CD4-positive, alpha-beta T cell treated with Interleukin-4 for 4 hours (primary cell): ENCODE data around the gene PDE5A.
"Not testable (repeated sequence)": the region's sequence is repeated elsewhere in the genome, so short reads cannot be mapped to it uniquely, and the experiment has no call there.

Source experiments
- DNase-seq: peaks from one replicate; pipeline ENCODE4 v3.0.0-alpha.2; 2020

The PDE5A gene

DNA sequence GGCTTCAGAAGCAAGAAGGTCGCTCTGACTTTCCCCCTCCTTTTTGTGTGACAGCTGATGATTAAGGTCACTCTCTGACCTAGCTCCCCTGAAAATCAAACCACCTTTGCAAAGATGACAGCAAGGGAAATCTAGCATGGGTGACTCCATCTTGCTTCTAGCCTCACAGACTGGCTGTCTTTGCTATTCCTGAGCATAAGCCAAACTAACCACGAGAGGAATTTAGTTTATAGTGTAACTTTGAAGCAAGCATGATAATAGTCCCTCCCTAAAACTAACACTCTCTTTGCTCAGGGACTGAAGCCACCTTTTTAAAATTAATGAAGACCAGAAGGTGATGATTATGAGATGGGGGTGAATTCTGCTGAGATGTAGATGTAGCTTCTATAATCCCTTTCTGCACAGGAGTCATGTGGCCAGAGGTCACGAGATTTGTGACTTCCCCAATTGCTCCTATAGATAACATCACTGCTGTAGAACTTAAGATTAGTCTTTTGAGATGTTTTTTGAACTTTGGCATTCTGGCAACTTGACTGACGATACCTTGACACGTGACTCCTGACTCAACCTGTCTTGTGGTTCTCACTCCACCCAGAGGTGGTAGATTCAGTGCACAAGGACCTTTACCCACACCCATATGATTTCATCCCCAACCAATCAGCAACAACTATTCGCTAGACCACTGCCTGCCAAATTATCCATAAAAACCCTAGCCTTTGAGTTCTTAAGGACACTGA, 14.9 kb upstream of the PDE5A start:
- DNase-seq: no peak

DNA sequence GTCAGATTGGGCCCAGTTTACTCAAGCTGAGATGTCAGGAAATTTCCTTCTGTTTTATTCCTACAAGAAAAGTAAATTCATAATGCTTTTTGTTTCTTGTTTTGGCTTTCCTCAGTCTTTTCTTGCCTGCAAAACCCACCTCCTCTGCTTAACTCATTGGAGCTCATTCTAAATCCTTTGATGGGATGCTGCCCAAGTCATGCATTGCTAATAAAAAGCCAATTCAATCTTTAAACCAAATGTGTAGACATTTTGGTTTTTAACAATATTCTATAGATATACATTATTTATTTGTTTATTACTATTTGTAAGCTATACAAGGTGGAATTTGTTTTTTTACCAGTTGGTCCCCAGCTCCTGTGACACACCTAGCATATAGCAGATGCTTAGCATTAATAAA, 13.2 kb upstream of the PDE5A start:
- DNase-seq: no peak

DNA sequence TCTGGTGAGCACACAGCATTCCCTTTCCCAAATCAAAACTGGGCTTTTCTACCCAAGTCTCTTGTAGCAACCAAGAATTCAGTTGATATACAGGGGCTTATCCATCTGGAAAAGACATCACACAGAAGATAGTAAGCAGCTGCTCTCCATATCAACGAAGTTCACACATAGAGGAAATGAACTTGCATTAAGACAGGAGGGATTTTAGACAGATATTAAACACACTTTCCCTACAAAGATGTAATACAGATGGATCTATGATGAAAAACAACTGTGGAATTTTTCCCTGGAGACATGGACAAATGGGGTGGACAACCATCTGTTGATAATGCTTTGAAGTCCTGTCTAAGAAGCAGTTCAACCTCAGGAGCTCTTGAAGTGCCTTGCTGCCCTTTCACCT, 9.8 kb upstream of the PDE5A start:
- DNase-seq: no peak

DNA sequence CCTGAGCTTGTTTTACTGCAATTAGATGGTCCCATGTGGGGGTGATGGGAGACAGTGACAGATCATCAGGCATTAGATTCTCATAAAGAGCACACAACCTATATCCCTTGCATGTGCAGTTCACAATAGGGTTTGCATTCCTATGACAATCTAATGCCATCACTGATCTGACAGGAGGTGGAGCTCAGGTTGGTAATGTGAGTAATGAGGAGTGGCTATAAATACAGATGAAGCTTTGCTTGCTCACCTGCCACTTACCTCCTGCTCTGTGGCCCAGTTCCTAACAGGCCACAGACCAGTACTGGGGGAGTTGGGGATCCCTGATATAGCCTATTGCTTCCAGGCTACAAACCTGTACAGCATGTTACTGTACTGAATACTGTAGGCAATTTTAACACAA, 8.2 kb upstream of the PDE5A start:
- not testable (repeated sequence) for DNase-seq

DNA sequence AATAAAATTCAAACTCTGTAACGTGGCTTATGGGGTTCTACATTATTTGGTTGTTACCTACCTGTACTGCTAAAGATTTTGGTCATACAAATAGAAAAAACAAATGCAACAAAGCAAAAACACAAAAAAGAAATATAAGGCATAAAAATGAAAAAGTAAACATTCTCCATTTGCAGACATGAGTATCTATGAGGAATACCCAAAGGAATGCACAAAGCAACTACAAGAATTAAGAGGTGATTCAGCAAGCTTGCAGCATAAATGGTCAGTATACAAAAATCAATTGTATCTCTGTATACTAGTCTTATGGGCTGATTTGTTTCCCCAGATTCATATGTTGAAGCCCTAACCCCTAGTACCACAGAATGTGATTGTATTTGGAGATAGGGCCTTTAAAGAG, 3.6 kb upstream of the PDE5A start:
- no peak for DNase-seq

DNA sequence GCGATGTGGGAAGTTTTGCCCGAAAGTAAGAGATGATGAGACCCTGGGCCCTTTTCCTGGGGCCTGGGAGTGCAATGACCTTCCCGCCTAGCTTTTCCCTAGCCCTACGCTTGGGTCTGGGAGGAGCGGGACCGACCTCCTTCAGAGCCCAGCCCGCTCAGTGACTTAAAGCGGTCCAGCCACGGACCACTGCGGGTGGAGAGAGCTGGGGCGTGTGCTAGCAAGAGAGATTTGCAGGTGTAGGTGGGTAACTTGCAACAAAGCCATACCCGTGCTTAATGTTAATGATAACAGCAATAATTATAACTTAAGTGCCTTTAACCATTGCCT, 503 bp upstream of the PDE5A start:
- no peak for DNase-seq

DNA sequence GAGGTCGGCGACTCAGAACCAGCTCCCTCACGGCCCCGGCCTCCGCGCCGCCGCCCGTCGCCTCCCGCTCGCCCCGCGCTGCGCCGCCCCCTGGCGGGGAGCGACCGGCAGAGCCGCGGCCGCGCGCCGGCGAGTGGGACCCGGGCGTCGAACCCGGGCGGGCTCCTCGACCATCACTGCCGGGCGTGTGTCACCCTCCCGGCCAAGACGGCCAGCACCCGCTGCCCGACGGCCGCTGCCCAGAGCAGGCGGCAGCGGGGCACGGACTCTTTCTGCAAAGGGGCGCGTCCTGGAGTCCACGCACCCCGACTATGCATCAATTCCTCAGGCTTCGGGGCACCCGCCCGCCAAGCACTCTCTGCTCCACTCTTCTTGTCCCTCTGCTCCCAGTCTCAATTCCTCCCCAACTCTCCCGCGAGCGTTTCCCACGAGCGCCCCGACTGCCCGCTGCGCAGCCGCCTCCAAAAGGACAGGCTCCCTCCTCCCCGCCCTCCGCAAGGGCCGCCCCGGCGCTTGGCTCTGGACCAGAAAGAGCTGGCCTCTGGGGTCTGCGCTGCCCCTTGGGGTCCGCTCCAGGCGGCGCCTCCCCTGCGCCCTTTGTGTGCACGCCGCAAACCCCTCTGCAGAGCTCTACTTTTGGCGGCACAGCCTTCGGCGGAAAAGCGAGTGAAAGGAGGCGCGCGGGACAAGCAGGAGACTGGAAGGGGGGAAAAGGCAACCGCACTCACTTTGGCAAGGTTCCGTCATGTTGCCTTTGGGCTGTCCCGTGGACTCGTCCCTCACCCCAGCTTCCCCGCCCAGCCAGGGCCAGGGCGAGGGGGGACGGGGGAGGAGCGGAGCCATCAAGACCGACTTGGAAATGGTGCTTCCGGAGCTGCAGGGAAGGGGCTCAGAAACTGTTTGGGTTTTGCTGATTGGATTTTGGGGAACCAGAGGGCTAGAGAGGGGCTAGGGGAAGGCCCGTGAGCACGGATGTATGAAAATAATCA, 1.0 kb downstream of the PDE5A start:
- peak; percentile 35 for DNase-seq

DNA sequence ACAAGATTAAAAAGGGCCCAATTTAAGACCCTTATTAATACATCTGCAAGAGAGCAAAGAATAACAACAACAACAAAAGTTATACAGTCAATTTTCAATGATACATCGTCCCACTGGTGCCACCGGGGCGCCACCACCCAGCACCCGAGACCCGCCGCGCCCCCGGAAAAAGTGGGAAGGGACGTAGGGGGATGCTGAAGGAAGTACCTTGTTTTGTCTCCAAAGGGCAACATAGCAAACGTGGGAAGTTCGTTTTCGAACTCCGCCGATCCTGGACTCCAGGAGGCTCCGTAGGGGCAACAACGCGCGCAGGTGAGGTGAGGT, 1.7 kb downstream of the PDE5A start:
- no peak for DNase-seq

DNA sequence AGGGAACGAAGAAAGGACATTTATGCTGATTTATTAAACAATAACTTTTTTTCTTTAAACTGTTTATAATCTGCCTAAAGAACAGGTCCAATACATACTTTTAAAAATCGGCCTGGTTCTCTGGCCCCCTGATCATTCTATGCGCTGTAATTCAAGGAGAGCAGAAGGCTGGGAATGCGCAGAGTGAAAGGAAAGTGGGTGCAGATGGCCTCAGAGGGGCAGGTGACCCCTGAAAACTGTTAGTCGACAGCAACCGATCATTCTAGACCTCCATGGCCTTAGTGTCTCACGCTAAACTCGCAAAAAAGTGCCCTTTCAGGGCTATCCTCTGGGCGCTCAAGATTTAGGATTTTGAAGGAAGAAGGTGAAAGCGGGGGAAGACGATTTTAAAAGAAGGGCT, 2.2 kb downstream of the PDE5A start:
- no peak for DNase-seq

DNA sequence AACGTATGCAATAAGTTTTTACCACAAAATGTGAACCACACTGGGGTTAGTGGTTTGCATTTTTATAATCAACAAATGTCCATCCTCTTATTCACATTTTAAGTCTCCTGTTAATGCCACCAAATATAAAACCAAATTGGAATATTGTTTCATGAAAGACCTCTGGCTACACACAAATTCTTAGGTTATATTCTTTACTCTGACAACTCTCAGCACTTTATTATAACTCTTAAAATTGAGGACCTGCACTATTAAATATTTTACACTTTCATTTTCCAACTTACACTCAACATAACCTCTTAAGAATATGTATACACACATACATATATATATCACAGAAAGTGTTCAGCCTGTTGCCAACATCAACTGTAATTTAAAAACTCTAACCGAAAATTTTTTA, 2.8 kb downstream of the PDE5A start:
- no peak for DNase-seq

DNA sequence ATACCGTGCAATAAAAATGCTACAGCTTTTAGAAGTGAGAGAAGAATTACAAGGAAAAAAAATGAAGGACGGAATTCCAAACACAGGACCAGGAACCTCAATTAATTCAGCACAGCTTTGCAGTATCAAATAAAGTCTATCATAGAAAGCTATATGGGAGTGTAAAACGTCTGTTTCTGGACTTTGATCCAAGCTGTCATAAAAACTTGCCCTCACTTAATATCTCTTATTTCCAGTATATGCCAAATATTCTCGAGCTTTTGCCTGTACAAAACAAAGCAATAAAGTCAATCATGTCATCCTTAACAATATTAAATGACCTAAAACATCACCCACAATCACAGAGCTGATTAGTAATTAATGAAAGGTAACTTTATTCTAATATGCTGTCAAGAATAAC, 4.2 kb downstream of the PDE5A start:
- DNase-seq: no peak

DNA sequence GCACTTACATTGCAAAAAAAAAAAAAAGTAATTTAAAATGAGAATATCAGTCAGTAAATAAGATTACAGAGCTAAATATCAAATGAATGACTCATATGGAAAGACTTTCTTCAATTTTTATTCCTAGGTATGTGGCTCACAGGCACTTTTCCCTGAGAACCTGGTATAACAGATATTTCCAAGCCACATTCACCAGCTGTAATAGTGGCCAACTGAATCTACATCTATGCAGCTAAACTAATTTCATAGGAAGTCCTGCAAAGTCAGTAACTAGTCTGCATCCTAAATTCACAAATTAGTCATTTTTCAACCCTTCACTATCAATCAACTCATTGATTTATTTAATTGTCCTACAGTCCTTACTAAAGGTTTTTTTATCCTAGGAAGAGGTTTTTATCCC, 5.6 kb downstream of the PDE5A start:
- DNase-seq: no peak

DNA sequence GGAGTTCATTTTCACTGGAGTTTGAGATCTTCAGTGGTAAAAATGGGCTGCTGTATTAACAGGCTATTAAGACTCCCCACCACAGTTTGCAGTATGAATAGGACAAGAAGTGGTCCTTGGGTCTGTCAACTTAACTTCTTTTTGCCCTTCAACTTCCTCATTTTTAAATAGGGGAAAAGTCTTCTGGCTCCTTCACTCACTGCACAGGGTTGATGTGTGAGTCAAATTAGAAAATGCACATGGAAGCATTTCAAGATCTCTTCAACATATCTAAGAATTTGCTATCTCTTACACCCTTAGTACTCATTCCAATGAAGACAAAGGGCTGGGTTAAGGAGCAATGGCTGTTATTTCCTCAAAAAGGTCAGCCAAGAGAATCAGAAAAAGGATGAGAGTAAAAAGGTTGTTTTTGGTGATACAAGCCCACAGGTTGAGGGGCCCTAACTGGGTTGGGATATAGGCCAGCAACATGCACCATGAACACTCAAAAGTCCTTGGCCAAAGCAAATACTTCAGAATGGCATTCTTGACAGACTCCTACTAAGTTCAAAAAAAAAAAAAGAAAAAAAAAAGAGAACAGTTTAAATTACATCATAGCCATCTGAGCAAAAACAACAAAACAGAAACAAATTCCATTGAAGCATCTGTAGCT, 13.4 kb downstream of the PDE5A start:
- DNase-seq: no peak

DNA sequence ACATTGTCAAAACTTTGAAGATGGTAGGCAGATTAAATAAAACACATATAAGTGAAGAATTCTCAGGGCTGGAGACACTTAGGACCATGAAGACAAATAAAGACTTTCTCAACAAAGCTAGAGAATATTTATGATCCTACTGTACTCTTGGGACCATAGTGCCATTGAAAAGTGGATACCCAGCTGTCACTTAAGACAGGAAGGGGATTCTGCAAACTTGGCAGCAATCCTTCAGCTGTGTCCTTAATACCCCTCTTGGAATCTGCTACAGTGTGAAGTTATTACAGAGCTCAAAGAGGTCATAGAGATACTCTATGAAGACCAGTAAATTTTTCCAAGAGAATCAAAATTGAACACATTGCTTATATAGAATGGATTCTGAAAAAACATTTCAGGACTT, 24.3 kb downstream of the PDE5A start:
- no peak for DNase-seq

DNA sequence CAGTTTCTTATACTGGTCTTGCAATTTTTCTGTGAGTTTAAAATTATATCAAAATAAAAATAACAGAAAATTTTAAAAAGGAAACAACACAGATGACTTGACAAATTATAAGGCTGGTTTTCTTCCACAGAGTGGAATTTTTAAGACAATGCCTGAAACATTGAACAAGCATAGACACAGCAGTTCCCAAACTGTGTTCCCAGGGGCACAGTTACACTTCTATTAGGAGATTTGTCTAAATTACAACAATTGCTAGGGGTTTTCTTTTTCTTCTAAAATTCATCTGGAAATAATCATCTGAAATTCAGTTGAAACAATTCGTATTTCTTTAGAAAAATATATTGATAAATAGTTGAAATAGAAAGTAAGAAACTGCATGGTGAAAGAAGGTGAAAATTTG, 26.2 kb downstream of the PDE5A start:
- DNase-seq: no peak

DNA sequence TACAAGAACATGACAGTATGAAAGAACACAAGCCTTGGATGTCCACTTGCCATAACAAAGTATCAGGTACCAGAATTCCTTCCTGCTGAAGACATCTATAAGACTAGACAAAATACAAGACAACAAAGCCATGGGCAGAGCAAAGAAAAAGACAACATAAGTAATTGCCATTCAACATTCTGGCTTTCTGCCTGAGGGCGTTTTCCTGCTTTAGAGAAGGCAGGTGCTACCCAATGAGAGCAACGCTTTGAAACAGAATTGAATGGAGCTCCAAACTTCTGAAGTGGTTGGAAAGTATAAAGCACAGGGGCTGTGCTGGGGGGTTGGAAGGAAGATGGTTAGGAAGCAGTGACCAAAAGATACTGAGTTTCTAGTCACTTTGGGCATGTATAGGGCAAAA, 30.1 kb downstream of the PDE5A start:
- DNase-seq: no peak

DNA sequence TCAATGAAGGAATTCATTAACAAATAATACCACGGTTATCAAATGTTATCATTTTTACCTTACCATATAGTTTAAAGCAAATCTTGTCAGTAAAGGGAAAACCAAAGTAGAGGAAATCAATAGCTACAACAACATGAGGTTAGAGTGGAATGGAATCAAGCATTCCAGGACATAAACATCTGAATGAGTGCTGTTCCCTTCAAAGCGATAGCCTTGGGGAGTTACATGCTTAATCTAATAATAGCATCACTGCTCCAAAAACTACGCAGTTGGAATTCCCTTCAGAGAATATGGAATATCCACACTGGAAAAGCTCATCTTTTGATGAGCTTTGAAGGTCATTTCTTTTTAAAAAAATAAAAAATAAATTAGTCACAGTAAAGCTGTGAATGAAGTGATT, 31.2 kb downstream of the PDE5A start:
- DNase-seq: no peak

DNA sequence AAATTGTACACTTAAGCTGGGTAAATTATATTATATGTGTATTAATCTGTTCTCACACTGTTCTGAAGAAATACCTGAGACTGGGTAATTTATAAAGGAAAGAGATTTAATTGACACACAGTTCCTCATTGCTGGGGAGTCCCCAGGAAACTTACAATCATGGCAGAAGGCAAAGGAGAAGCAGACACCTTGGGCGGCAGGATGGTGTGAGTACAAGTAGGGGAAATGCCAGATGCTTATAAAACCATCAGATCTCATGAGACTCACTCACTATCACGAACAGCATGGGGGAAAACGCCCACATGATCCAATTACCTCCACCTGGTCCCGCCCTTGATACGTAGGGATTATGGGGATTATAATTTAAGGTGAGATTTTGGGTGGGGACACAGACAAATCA, 34.9 kb downstream of the PDE5A start:
- no peak for DNase-seq

DNA sequence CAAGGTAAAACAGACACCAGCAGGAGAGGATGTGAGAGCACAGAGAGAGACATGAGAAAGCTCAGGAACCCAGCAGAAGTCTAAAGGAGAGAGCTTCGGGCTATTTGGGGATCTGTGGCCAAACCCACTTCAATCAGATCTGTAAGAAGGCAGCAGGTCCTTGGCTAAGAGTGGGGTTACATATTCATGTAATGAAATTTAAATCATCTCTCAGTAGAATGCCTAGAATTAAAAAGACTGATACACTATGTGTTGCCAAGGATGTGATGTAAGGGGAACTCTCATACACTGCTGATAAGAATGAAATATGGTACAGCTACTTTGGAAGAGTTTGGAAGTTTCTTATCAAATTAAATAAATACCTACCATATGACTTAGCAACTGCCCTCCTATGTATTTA, 35.8 kb downstream of the PDE5A start:
- no peak for DNase-seq

DNA sequence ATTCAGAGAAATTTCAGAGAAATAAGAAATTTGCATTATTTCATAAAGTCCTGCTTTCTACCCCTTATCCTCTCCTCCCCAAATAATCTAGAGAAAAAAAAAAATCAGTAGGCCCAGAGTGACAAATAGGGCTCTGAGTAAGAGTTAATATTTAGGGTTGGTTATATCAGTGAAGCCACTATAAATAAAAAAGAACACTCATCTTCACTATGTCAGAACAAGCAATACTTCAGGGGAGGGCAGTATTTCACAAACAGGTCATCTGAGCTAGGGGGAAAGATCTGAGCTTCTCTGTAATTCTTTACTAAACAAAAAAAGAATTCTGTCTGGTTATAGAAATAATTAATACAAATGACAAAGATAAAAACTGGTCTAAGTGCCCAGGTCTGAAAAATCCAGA, 39.4 kb downstream of the PDE5A start:
- no peak for DNase-seq

DNA sequence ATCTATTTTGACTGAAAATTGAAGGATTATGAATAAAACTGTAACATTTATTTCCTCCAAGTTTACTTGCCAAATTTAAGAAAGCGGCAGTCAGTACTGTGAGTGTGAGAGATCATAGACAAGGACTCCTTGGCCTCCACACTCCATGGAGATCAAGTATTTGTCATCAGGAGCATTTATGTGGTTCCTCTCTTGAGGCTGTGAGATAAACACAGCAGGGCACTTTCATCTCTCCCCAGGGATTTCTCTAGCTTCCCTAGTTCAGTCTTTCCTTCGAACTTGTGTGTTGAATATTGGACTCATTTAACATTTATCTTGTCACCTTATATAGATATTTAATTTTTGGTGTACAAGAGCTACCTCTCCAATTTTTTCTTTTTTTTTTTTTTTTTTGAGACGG, 40.8 kb downstream of the PDE5A start:
- DNase-seq: no peak

DNA sequence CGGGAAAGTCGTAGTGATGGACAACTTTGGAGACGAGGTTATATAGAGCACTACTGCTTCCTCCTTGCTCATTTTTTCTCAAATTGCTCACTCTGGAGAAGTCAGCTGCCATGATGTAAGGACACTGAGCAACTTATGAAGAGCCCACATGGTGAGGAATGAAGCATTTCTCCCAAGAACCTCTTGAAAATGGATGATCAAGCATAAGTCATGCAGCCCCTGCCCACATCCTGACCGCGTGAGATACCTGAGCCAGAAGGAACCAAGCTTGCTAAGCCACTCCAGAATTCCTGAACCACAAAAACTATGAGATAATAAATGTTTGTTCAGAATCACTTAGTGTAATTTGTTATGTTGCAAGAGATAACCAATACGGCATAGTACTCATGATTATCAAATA, 42.8 kb downstream of the PDE5A start:
- no peak for DNase-seq

DNA sequence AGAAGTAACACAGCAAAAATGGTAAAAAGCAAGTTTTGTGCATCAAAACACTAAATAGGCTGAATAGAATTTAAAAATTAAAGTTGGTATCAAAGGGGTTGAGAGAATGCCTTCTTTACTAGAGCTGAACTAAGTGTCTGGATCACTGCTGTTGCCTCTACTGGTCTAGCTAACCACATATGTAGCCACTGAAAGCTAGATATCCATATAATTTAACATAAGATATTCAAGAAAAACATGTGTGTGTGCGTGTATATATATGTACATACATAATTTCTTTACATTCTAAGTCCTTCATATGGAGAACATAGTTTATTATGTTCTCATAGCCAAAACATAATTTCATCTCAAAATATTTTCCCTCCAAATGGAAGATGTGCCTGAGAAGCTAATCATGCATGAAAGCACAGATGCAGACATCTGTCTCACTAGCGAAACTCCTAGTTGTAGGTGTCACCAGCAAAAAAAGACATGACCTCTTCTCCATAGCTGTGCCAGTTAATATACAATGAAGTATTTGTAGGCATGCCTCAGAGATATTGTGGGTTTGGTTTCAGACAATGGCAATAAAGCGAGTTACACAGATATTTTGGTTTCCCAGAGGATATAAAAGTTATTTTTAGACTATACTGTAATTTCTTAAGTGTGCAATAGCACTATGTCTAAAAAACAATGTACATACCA, 47.3 kb downstream of the PDE5A start:
- no peak for DNase-seq

DNA sequence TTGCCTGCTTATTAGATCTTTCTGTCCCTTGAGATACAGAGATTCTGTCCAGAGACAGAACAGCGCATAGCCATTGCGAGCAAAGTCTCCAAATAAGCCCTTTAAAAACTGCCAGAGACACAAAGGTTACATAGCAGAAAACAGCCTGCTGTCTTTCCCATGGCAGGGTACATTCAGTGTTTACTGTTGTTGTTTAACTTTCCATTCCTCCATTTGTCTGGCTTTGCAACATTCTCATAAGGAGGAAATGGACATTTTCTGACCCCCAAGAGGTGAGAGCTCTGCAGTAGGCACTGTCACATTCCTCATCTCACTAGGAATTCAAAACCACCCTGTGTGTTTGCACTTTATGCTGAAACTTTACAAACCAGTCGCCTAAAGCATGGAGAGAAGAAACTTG, 48.3 kb downstream of the PDE5A start:
- no peak for DNase-seq
